GM12878 (cell line): ENCODE measurements around the gene FLT4. TPM values are rescaled to one million over a fixed set of nuclear protein-coding genes. Genes with fewer than 3 reads are reported as not detected.

ENCODE experiments used
- ATAC-seq: fragments of 200-7000 bp; cut with Tn5 transposase; 3 replicates; pipeline ENCODE4 v1.9.1; 2020; ENCODE audit warnings: mild to moderate bottlenecking, moderate library complexity
- BruUV-seq: library from RNA; stranded (reverse); fragments of 400-500 nt; replicated peaks from 2 replicates; lab custom pipeline; 2021; lab: Mats Ljungman, UMichigan
- CTCF ChIA-PET: fragments of 300-600 bp; sonication (Branson Sonifier 250); formaldehyde crosslinking; extraction: SDS; loops from one replicate; lab custom pipeline; 2021; ENCODE audit warnings: inconsistent platforms; lab: Yijun Ruan, JAX
- POLR2A ChIA-PET: fragments of 350-600 bp; formaldehyde crosslinking; extraction: SDS; loops from one replicate; lab custom pipeline; 2021; ENCODE audit warnings: inconsistent platforms; lab: Charles Lee
- RAD21 ChIA-PET: fragments of 300-600 bp; sonication (Branson Sonifier 250); formaldehyde crosslinking; loops from one replicate; lab custom pipeline; 2023; ENCODE audit warnings: antibody characterized with exemption; ENCODE audit not compliant: unreplicated experiment; lab: Charles Lee
- SMC1A ChIA-PET: fragments of 300-600 bp; sonication (Branson Sonifier 250); formaldehyde crosslinking; loops from one replicate; lab custom pipeline; 2023; ENCODE audit not compliant: unreplicated experiment, uncharacterized antibody; lab: Charles Lee
- DNase-seq: peaks from one replicate; pipeline ENCODE4 v3.0.0-alpha.2; 2011; ENCODE audit warnings: low read depth, low spot score
- FAIRE-seq: peaks from 3 replicates; lab custom pipeline; 2011; peaks lifted over from hg19 to GRCh38; lab: Jason Lieb, UNC
- H2AFZ ChIP-seq: 2 replicates; pipeline ENCODE4 v1.6.0; 2011; ENCODE audit warnings: low read depth, low read length, control low read depth; ENCODE audit not compliant: control insufficient read depth
- H3K27ac ChIP-seq: 2 replicates; pipeline ENCODE4 v1.5.1; 2011; ENCODE audit warnings: control low read depth; ENCODE audit not compliant: control insufficient read depth, insufficient read depth
- H3K27me3 ChIP-seq, 2 experiments: replicated peaks in 1 of 2; 2 replicates each; pipeline versions ENCODE4 v1.6.0 to v1.6.1; 2011; ENCODE audit warnings: low read length in 1 of 2; ENCODE audit not compliant: control insufficient read depth in 2 of 2, insufficient read depth in 2 of 2
- H3K36me3 ChIP-seq, 2 experiments: 2 replicates each; pipeline ENCODE4 v1.5.1; 2011; ENCODE audit warnings: low read length in 1 of 2; ENCODE audit not compliant: control insufficient read depth in 2 of 2, insufficient read depth in 2 of 2
- H3K4me1 ChIP-seq: 2 replicates; pipeline ENCODE4 v1.6.1; 2011; ENCODE audit warnings: mild to moderate bottlenecking, low read length, moderate library complexity, mixed read lengths; ENCODE audit not compliant: control insufficient read depth, insufficient read depth
- H3K4me2 ChIP-seq: 2 replicates; pipeline ENCODE4 v1.6.0; 2011; ENCODE audit warnings: control low read depth; ENCODE audit not compliant: control insufficient read depth, insufficient read depth
- H3K4me3 ChIP-seq: fragments of 200-600 bp; sonication (generic); 2 replicates; pipeline ENCODE4 v1.5.1; 2016
- H3K79me2 ChIP-seq: 2 replicates; pipeline ENCODE4 v1.6.0; 2011; ENCODE audit warnings: low read length; ENCODE audit not compliant: control insufficient read depth, insufficient read depth
- H3K9ac ChIP-seq: 2 replicates; pipeline ENCODE4 v1.8.0; 2011; ENCODE audit warnings: low read length, control low read depth, mixed read lengths; ENCODE audit not compliant: control insufficient read depth, insufficient read depth
- H3K9me3 ChIP-seq: replicated peaks from 3 replicates; pipeline ENCODE4 v1.5.1; 2011; ENCODE audit warnings: mild to moderate bottlenecking, low read length; ENCODE audit not compliant: control insufficient read depth, insufficient read depth
- H4K20me1 ChIP-seq: 2 replicates; pipeline ENCODE4 v1.6.0; 2011; ENCODE audit not compliant: control insufficient read depth, insufficient read depth
- CREB1 ChIP-seq: IDR thresholded peaks from 2 replicates; pipeline ENCODE4 v1.6.1; 2012; ENCODE audit warnings: low read depth, mild to moderate bottlenecking, inconsistent platforms
- DPF2 ChIP-seq: fragments of 450-650 bp; IDR thresholded peaks from 2 replicates; pipeline ENCODE4 v1.6.1; 2017; ENCODE audit warnings: mild to moderate bottlenecking
- EZH2 ChIP-seq: IDR thresholded peaks from 2 replicates; pipeline ENCODE4 v1.6.1; 2012; ENCODE audit warnings: low read depth, mild to moderate bottlenecking, control low read depth, inconsistent platforms, low read length, borderline replicate concordance; ENCODE audit not compliant: control insufficient read depth
- JUND ChIP-seq: IDR thresholded peaks from 2 replicates; pipeline ENCODE4 v1.6.1; 2012; ENCODE audit warnings: low read depth, mild to moderate bottlenecking, low read length, improper control_type of control experiment, moderate library complexity
- KDM1A ChIP-seq: fragments of 200-600 bp; sonication (generic); IDR thresholded peaks from 2 replicates; pipeline ENCODE4 v1.6.1; 2016; ENCODE audit warnings: borderline replicate concordance
- NFYA ChIP-seq: IDR thresholded peaks from 2 replicates; pipeline ENCODE4 v1.6.1; 2011; ENCODE audit warnings: low read depth, mild to moderate bottlenecking, low read length, improper control_type of control experiment, borderline replicate concordance
- PKNOX1 ChIP-seq: fragments of 450-650 bp; IDR thresholded peaks from 2 replicates; pipeline ENCODE4 v1.6.1; 2016; ENCODE audit warnings: mild to moderate bottlenecking
- POU2F2 ChIP-seq: IDR thresholded peaks from 3 replicates; pipeline ENCODE4 v1.6.1; 2011; ENCODE audit warnings: low read depth, mild to moderate bottlenecking, low read length, borderline replicate concordance
- RFX5 ChIP-seq: IDR thresholded peaks from 2 replicates; pipeline ENCODE4 v1.6.1; 2011; ENCODE audit warnings: low read depth, low read length, improper control_type of control experiment
- SREBF2 ChIP-seq: IDR thresholded peaks from 2 replicates; pipeline ENCODE4 v1.6.1; 2012; ENCODE audit warnings: mild to moderate bottlenecking, low read length
- STAT1 ChIP-seq: fragments of 450-650 bp; conservative IDR thresholded peaks from 2 replicates; pipeline ENCODE4 v1.6.1; 2014; ENCODE audit warnings: antibody characterized with exemption, mild to moderate bottlenecking
- ZNF24 ChIP-seq: fragments of 450-650 bp; IDR thresholded peaks from 2 replicates; pipeline ENCODE4 v1.6.1; 2017; ENCODE audit warnings: antibody characterized with exemption, mild to moderate bottlenecking
- WGBS: methylation state at CpG from one replicate; pipeline ENCODE4 v1.1.6; 2016; ENCODE audit warnings: low lambda C conversion rate; ENCODE audit not compliant: insufficient replicate concordance, insufficient coverage; ENCODE audit errors: missing lambda C conversion rate; 5-methylcytosine and 5-hydroxymethylcytosine counted together
- in situ Hi-C: fragments of 300-500 bp; cut with MboI; formaldehyde crosslinking; loops from 9 replicates; pipeline ENCODE4 v1.14.3; 2018; ENCODE audit warnings: mixed read lengths
- intact Hi-C: fragments of 100-400 bp; cut with micrococcal nuclease; formaldehyde crosslinking; loops from one replicate; pipeline ENCODE4 v1.14.2; 2022; ENCODE audit not compliant: unreplicated experiment
- polyA plus RNA-seq, 11 experiments: library from polyadenylated mRNA; depleted of rRNA in 4 of 11; unstranded in 6 of 11; stranded (reverse) in 5 of 11; fragments of >200 nt; fragmentation: Nextera tagmentation in 4 of 11; fragmentation: Illumina TruSeq in 1 of 11; extraction: Ambion mirVana in 4 of 11; extraction: Trizol in 1 of 11; gene quantifications; 1 replicate in 1 of 11; 2 replicates in 10 of 11; pipeline versions ENCODE4 v1.2.1 to v1.2.3, GENCODE V29; 2011 to 2016; ENCODE audit warnings: inconsistent platforms in 2 of 11, missing spikeins in 2 of 11, low read depth in 1 of 11
- total RNA-seq, 4 experiments: library from RNA; depleted of rRNA in 3 of 4; stranded (reverse); fragments of >200 nt in 3 of 4; fragmentation: Illumina TruSeq in 1 of 4; extraction: Trizol in 1 of 4; gene quantifications; 2 replicates each; pipeline versions ENCODE4 v1.2.1 to v1.2.3, GENCODE V29; 2013 to 2021

FLT4 gene
- total and polyA plus RNA-seq, 10 of the 15 experiments (the other 5 are each of a cell fraction or from before 2014, with no cell fraction given): 0.18 TPM; not detected in 9

DNA sequence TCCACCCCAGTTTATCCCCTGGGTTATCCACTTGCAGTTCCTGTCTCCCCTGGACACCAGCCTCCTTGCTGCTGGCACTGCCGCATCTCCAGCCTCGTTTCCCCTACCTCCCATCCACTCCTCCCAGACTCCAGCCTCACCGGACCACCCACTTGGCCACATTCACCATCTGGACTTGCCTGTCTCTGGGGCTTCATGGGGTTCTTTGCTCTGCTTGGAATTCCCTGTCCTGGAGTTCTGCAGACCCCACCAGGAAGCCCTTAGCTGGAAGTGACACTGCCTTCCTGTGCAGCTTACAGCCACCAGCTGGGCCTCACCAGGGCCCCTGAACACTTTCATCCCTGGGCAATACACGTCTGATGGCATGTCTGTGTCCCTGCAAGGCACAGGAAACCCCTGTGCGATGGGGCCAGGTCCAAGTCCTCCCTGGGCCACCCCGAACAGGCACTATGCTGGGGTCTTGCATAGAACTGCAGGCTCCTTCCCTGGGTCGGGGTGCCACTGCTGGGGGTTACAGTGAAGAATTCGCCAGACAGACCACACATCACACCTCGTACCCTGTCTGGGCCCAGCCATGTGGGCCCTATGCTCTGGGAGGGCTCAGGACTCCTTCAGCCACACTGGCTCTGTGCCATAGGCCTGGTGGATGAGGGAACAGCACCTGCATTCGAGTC lies 3.0 kb downstream of the FLT4 start:
- FAIRE-seq (no peak), DNase-seq (no peak), ATAC-seq (no peak)
- H3K9me3 ChIP-seq: no peaks in the 10 kb centered on the region
- no peaks in the 10 kb centered on the region for H3K79me2 ChIP-seq
- no peak overlapping the region for H3K4me3 ChIP-seq
- H3K27me3 ChIP-seq: peaks cover 3 to 4% of the 10 kb centered on the region in 2 experiments; a peak in 2 of 4 replicates
- no peaks in the 10 kb centered on the region for H4K20me1 ChIP-seq
- no peaks in the 10 kb centered on the region for H3K4me1 ChIP-seq
- in situ Hi-C loops (no loop called here), intact Hi-C loops (no loop called here)
- no peak overlapping the region for H3K27ac ChIP-seq
- no peak overlapping the region for H3K4me2 ChIP-seq
- no peak overlapping the region for H3K9ac ChIP-seq
- no peak for TF ChIP-seq ZNF24
- H2AFZ ChIP-seq: no peak overlapping the region
- WGBS: 18% methylated on average over 10 of the region's 10 CpGs
- ChIA-PET SMC1A (no interaction called here), CTCF (no interaction called here), RAD21 (no interaction called here), POLR2A (no interaction called here)
- no peaks in the 10 kb centered on the region for H3K36me3 ChIP-seq
- BruUV-seq: no TSS peak

DNA sequence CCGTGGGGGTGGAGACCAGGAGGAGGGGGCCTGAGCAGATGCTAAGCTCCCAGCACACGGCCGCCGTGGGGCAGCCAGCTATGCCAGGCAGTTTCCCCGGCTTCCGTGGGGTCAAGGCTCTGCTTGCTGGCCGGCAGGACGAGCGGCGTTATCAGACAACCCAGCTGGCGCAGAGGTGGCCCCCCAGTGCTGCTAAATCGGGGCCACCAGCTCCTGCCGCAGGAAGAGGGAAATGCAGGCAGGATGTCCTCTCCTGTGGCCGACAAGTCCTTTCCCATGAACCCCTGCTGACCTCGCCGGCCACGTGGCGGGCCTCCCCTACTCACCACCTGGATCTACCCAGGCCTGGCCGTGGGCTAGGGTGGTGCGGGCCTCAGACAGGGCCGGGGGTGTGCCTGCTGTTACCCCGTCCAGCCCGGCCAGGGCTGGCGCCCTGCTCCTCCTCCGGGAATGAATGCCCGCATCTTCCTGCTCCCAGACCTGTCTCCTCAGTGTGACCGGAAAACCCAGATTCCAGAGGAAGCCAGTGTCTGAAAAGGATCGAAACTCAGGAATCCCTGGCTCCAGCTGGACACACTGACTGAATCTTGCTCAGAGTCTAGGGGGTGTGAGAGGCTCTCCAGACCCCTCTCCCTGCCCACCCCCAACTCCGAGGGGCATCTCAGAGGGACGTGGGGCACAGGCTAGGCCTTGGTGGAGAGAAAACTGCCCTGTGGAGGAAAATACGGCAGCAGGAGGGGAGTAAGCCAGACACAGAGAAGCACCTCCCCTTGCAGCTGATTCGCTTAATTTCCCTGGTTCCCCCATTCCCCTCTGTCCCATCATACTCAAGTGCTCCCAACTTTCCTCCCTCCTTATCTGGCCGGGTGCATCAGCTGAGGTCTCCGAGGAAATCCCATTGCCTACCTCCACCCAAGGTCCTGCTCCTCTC lies 3.9 kb downstream of the FLT4 start:
- in situ Hi-C loops (no loop called here), intact Hi-C loops (no loop called here)
- ChIA-PET CTCF (no interaction called here), RAD21 (no interaction called here), SMC1A (no interaction called here), POLR2A (no interaction called here)
- H3K9me3 ChIP-seq: no peaks in the 10 kb centered on the region
- no peak overlapping the region for H3K4me3 ChIP-seq
- no peaks in the 10 kb centered on the region for H4K20me1 ChIP-seq
- H2AFZ ChIP-seq: no peak overlapping the region
- 35% methylated on average over 34 of the region's 34 CpGs for WGBS
- FAIRE-seq (no peak), ATAC-seq (no peak), DNase-seq (no peak)
- no peaks in the 10 kb centered on the region for H3K79me2 ChIP-seq
- BruUV-seq: no TSS peak
- H3K4me2 ChIP-seq: no peak overlapping the region
- TF ChIP-seq PKNOX1 (no peak), RFX5 (no peak), NFYA (no peak), CREB1 (no peak), JUND (no peak), EZH2 (no peak), STAT1 (no peak), DPF2 (no peak), POU2F2 (no peak), KDM1A (no peak), SREBF2 (no peak)
- H3K27me3 ChIP-seq: peaks cover 3 to 4% of the 10 kb centered on the region in 2 experiments; a peak in 2 of 4 replicates
- H3K27ac ChIP-seq: no peak overlapping the region
- no peaks in the 10 kb centered on the region for H3K4me1 ChIP-seq
- no peaks in the 10 kb centered on the region for H3K36me3 ChIP-seq
- no peak overlapping the region for H3K9ac ChIP-seq
